Muscle of back (tissue), 11 donors: ENCODE results near the gene DDX39A. TPM values are rescaled to one million over a fixed set of nuclear protein-coding genes. Genes with fewer than 3 reads are reported as not detected.
"Not testable (repeated sequence)": the region's sequence is repeated elsewhere in the genome, so short reads cannot be mapped to it uniquely, and the experiment has no call there.

ENCODE experiments used
- DNase-seq, 3 donors: peaks; one replicate each; pipeline versions ENCODE4 v3.0.0 to v3.0.0-alpha.2; 2013
- polyA plus RNA-seq, 10 donors: library from polyadenylated mRNA; unstranded; fragments of 120-200 nt; gene quantifications; one replicate each; pipeline ENCODE4 v1.2.1, GENCODE V29; 2013; ENCODE audit not compliant: insufficient read length in 10 of 10

Gene DDX39A
- polyA plus RNA-seq, 10 donors = 34.2 to 51.9 (median 42.4) TPM

DNA sequence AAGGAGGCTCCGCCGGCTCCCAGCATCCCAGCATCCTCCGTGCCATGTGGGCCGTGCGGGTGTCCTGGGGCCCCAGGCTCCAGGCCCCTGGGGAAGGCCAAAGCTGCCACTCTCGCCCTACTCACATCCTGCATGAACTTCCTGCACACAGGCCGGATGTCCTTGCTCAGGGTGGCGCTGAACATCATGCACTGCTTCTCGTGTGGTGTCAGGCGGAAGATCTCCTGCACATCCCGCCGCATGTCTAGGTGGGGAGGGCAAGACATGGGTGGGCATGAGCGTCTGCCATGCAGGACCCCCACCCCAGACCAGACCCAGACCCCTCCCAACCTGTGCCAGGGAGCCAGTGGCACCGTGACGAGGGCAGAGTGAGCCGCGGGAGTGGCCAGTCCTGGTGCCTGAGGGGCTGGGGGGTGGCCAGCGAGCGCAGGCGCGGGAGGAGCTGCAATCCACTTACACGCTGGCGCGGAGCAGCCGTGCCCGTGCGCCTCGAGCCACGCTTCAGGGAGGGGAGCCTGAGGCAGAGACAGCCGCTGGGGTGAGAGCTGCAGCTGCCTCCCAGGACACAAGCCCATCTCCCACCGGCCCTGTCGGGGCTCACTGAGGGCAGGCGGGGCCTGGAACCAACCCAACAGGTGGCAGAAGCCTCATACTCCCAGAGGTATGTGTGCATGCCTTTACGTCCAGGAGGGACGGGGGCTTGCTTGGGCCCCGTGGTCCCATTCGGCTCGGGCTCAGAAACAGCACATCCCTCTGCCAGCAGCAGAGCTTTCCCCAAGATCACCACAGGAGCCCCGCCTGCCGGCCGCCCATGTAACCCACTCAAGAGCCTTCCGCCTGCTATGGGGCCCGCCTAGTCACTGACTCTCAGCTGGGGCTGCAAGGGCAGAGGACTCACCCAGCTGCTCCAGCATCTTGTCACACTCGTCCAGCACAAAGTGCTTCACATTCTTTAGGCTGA is 8.8 kb downstream of the DDX39A start:
- no peak for DNase-seq

- no peak for DNase-seq
These were observed 9.8 kb downstream of the DDX39A start for GRCh38 chr19:14409146-14410023.

DNA sequence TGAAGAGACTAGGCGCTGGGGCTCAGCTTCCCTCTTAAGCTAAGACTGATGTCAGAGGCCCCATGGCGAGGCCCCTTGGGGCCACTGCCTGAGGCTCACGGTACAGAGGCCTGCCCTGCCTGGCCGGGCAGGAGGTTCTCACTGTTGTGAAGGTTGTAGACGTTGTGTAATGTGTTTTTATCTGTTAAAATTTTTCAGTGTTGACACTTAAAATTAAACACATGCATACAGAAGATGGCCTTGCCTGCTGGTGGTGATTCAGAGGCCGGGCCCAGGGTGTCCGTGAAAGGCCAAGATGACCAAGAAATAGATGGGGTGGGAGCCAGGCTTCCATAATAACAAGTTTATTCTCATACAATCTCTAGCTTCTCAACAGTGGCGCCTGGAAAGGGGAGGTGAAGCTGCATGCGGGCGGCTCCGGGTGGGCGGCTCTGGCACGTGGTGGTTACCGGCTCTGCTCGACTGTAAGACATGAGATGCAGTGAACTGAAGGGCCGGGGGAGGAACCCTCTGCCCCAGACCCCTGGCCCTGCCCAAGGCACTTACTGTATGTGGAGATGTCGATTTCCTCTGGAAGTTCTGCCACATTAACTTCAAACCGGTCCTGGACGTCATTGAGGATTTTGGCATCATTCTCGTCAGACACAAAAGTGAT is 10.5 kb downstream of the DDX39A start:
- no peak for DNase-seq

GRCh38 chr19:14407605-14408484 is 11.3 kb downstream of the DDX39A start:
- DNase-seq = no peak

DNA sequence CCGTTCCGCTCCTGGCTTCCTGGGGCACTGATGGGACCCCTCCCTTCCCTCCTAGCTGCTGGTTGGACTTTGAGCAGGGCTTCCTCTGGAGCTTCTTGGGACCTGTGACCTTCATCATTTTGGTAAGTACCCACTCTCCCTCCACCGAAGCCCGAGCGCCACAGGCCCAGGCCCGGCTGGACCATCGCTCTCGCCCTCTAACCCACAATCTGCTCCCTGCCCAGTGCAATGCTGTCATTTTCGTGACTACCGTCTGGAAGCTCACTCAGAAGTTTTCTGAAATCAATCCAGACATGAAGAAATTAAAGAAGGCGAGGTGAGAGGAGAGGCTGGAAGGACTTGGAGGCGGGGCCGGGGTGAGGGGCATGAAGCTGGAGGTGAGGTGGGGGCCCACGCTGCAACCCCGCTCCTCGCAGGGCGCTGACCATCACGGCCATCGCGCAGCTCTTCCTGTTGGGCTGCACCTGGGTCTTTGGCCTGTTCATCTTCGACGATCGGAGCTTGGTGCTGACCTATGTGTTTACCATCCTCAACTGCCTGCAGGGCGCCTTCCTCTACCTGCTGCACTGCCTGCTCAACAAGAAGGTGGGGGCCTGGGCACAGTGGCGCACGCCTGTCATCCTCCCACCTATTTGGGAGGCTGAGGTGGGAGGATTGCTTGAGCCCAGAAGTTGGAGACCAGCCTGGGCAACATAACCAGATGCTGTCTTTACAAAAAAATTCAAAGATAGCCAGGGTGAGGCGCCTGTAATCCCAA is 12.3 kb downstream of the DDX39A start:
- no peak for DNase-seq

DNA sequence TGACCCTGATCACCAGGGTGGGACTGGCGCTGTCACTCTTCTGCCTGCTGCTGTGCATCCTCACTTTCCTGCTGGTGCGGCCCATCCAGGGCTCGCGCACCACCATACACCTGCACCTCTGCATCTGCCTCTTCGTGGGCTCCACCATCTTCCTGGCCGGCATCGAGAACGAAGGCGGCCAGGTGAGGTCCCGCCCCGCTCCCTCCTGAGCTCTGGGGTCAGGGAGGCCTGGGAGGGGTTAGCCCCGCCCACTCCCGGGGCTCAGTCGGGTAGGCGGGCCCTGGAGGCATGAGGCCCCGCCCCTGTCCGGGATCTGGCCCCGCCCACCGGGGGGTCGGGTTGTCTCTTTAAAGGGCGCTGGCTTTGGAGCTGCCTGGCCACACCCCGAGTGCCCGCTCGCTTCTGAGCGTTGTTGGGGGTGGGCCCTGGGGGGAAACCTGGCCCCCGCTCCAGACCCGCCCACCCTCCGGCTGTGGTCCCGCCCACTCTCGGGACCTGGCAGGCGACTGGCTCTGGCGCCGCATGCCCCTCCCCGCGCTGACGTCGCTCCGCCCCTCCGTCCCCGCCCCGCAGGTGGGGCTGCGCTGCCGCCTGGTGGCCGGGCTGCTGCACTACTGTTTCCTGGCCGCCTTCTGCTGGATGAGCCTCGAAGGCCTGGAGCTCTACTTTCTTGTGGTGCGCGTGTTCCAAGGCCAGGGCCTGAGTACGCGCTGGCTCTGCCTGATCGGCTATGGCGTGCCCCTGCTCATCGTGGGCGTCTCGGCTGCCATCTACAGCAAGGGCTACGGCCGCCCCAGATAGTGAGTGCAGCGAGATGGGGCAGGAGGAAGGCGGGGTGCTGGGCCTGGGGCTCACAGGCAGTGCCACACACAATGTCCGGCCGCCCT is 13.1 kb downstream of the DDX39A start:
- DNase-seq = peak; percentile 70 to 92 (median 90)

GRCh38 chr19:14405380-14405757 is 13.8 kb downstream of the DDX39A start:
- no peak for DNase-seq

GRCh38 chr19:14404312-14404711 is 14.8 kb downstream of the DDX39A start:
- no peak for DNase-seq

- DNase-seq = not testable (repeated sequence)
These were observed 15.8 kb downstream of the DDX39A start for GRCh38 chr19:14403145-14403930.

DNA sequence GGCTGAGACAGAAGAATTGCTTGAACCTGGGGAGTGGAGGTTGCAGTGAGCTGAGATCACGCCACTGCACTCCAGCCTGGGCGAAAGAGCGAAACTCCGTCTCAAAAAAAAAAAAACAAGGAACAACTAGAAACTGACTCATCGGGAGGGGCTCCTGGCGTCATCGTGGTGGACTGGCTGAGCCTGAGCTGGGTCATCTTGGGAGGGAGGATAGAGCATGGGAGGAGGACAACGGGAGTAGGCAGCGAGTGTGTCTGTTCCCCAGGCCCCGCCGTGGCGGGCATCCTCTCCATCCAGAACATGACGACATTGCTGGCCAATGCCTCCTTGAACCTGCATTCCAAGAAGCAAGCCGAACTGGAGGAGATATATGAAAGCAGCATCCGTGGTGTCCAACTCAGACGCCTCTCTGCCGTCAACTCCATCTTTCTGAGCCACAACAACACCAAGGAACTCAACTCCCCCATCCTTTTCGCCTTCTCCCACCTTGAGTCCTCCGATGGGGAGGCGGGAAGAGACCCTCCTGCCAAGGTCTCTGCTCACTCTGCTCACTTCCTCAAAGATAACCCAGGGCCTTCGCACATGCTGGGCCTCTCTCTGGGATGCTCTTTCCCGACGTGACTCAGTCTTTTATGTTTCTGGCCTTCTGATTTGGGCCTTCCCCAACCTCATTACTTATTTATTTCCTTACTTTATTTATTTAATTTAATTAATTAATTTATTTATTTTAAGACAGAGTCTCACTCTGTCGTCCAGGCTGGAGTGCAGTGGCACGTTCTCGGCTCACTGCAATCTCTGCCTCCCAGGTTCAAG is 16.6 kb downstream of the DDX39A start:
- DNase-seq = no peak

- no peak for DNase-seq
These were observed 17.5 kb downstream of the DDX39A start for GRCh38 chr19:14401468-14402195.

DNA sequence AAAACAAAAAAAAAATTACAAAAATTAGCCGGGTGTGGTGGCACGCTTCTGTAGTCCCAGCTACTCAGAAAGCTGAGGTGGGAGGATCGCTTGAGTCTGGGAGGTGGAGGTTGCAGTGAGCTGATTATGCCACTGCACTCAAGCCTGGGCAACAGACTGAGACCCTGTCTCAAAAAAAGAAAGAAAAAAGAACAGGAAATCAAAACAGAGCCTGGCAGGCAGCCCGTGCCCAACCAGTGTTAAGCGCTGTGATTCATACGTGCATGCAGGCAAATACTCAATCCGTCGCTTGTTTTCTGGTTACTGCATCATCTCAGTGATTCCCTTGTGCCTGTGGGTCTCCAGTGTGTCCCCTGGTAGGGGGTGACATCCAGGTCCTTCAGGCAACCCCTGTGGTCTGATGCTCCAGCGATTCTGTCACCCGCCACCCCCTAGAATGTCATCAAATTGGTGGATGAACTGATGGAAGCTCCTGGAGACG is 18.1 kb downstream of the DDX39A start:
- DNase-seq = no peak

- DNase-seq = not testable (repeated sequence)
These were observed 22.0 kb downstream of the DDX39A start for GRCh38 chr19:14397168-14397567.

GRCh38 chr19:14396730-14397129 is 22.4 kb downstream of the DDX39A start:
- DNase-seq = not testable (repeated sequence)

DNA sequence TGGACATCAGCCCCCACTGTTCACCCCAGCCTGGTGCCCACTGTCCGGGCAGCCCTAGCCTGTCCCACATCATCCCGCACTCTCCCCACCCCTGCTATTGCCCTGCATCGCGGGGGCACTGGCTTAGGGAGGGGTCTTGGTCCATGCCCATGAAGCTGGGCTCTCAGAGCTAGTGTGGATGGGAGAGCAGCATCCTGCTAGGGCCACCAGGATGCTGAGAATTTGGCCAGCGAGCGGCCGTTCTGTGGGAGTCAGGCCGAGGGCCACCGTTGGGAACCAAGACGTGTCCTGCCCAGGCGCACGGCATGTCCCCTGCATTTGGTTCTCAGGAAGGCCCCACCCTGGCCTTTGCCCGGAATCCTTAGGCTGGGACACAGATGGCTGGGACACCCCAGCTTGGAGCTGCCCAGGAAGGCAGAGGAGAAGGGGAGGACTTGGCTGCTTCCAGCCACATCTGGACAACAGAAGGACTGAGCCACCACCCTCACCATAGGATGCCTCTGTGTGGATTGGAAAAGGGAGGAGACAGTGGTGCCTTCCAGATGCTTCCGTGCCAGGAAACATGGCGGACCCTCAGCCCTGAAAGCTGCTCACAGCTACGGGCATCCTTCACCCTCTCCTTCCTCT is 23.3 kb downstream of the DDX39A start:
- no peak for DNase-seq

GRCh38 chr19:14395262-14395661 is 23.9 kb downstream of the DDX39A start:
- DNase-seq = no peak
